IMR-90 (cell line): ENCODE measurements around the gene GLRX5. TPM values are rescaled to one million over a fixed set of nuclear protein-coding genes. Genes with fewer than 3 reads are reported as not detected.

Experiments
- ATAC-seq: fragments of 200-7000 bp; cut with Tn5 transposase; 2 replicates; pipeline ENCODE4 v1.9.1; 2020; ENCODE audit warnings: low read depth, mild to moderate bottlenecking, moderate library complexity
- BruUV-seq: library from RNA; stranded (reverse); fragments of 400-500 nt; replicated peaks from 2 replicates; lab custom pipeline; 2021; lab: Mats Ljungman, UMichigan
- CTCF ChIA-PET: fragments of 300-600 bp; formaldehyde crosslinking; extraction: SDS; loops from one replicate; lab custom pipeline; 2021; ENCODE audit warnings: antibody characterized with exemption; lab: Yijun Ruan, JAX
- POLR2A ChIA-PET: fragments of 300-600 bp; sonication (Branson Sonifier 250); formaldehyde crosslinking; loops from one replicate; lab custom pipeline; 2022; ENCODE audit warnings: antibody characterized with exemption; ENCODE audit not compliant: unreplicated experiment; lab: Charles Lee
- DNase-seq: peaks from one replicate; pipeline ENCODE4 v3.0.0; 2013
- H2AFZ ChIP-seq: replicated peaks from 2 replicates; pipeline ENCODE3; 2013; ENCODE audit warnings: low read length, mild to moderate bottlenecking; ENCODE audit not compliant: poor library complexity
- H2AK5ac ChIP-seq: 2 replicates; pipeline ENCODE4 v1.6.1; 2013; ENCODE audit warnings: low read depth, low read length, inconsistent platforms
- H2AK9ac ChIP-seq: replicated peaks from 2 replicates; pipeline ENCODE3; 2013; ENCODE audit warnings: mild to moderate bottlenecking, low read depth, low read length, moderate library complexity; ENCODE audit not compliant: poor library complexity
- H2BK120ac ChIP-seq: 2 replicates; pipeline ENCODE4 v1.6.1; 2013; ENCODE audit warnings: low read depth, low read length, inconsistent platforms
- H2BK15ac ChIP-seq: 3 replicates; pipeline ENCODE4 v1.6.1; 2013; ENCODE audit warnings: low read depth, low read length, inconsistent platforms
- H2BK20ac ChIP-seq: 2 replicates; pipeline ENCODE4 v1.6.1; 2013; ENCODE audit warnings: low read depth, mild to moderate bottlenecking, inconsistent platforms, low read length, moderate library complexity
- H2BK5ac ChIP-seq: 2 replicates; pipeline ENCODE4 v1.6.1; 2013; ENCODE audit warnings: mild to moderate bottlenecking, low read depth, low read length, inconsistent platforms; ENCODE audit not compliant: poor library complexity, severe bottlenecking
- H3K14ac ChIP-seq: replicated peaks from 2 replicates; pipeline ENCODE4 v1.6.1; 2013; ENCODE audit warnings: low read depth, low read length, inconsistent platforms
- H3K18ac ChIP-seq: 2 replicates; pipeline ENCODE4 v1.6.1; 2013; ENCODE audit warnings: low read depth, low read length, control low read depth
- H3K23ac ChIP-seq: 2 replicates; pipeline ENCODE4 v1.6.1; 2013; ENCODE audit warnings: low read depth, low read length, inconsistent platforms
- H3K27ac ChIP-seq: 2 replicates; pipeline ENCODE4 v1.5.1; 2013; ENCODE audit warnings: mild to moderate bottlenecking, control low read depth, low read length; ENCODE audit not compliant: insufficient read depth
- H3K27me3 ChIP-seq: 2 replicates; pipeline ENCODE4 v1.6.1; 2013; ENCODE audit warnings: low read length; ENCODE audit not compliant: control insufficient read depth, insufficient read depth
- H3K36me3 ChIP-seq: 2 replicates; pipeline ENCODE4 v1.6.1; 2013; ENCODE audit warnings: low read length, mixed read lengths; ENCODE audit not compliant: control insufficient read depth, insufficient read depth
- H3K4ac ChIP-seq: 2 replicates; pipeline ENCODE4 v1.6.1; 2013; ENCODE audit warnings: low read depth, low read length, inconsistent platforms
- H3K4me1 ChIP-seq: 2 replicates; pipeline ENCODE4 v1.6.1; 2013; ENCODE audit warnings: low read length, mixed read lengths; ENCODE audit not compliant: control insufficient read depth, insufficient read depth
- H3K4me2 ChIP-seq: 2 replicates; pipeline ENCODE4 v1.6.1; 2013; ENCODE audit warnings: low read depth, mild to moderate bottlenecking, control low read depth, low read length, moderate library complexity
- H3K4me3 ChIP-seq: 2 replicates; pipeline ENCODE4 v1.5.1; 2013; ENCODE audit warnings: low read depth, mild to moderate bottlenecking, control low read depth, low read length, moderate library complexity; ENCODE audit not compliant: insufficient read depth
- H3K56ac ChIP-seq: 2 replicates; pipeline ENCODE4 v1.6.1; 2013; ENCODE audit warnings: low read length, inconsistent platforms; ENCODE audit not compliant: insufficient read depth; ENCODE audit errors: extremely low read depth
- H3K79me1 ChIP-seq, 2 experiments: 2 replicates each; pipeline ENCODE4 v1.6.1; 2013; ENCODE audit warnings: low read length in 2 of 2, inconsistent platforms in 1 of 2, low read depth in 1 of 2
- H3K9ac ChIP-seq: 2 replicates; pipeline ENCODE4 v1.6.1; 2013; ENCODE audit warnings: low read depth, low read length, control low read depth
- H3K9me1 ChIP-seq: 2 replicates; pipeline ENCODE4 v1.6.1; 2013; ENCODE audit warnings: low read length, inconsistent platforms; ENCODE audit not compliant: insufficient read depth
- H3K9me3 ChIP-seq: 2 replicates; pipeline ENCODE4 v1.6.1; 2013; ENCODE audit warnings: low read length; ENCODE audit not compliant: control insufficient read depth, insufficient read depth
- H4K20me1 ChIP-seq: 2 replicates; pipeline ENCODE4 v1.6.1; 2013; ENCODE audit warnings: low read length, inconsistent platforms; ENCODE audit not compliant: insufficient read depth
- H4K5ac ChIP-seq: 2 replicates; pipeline ENCODE4 v1.6.1; 2013; ENCODE audit warnings: mild to moderate bottlenecking, low read depth, low read length, control low read depth
- H4K8ac ChIP-seq, 2 experiments: 2 replicates each; pipeline ENCODE4 v1.6.1; 2013; ENCODE audit warnings: low read depth in 2 of 2, low read length in 2 of 2, control low read depth in 1 of 2, inconsistent platforms in 1 of 2
- H4K91ac ChIP-seq: 2 replicates; pipeline ENCODE4 v1.6.1; 2013; ENCODE audit warnings: low read depth, low read length, inconsistent platforms; ENCODE audit not compliant: insufficient read depth
- BHLHE40 ChIP-seq: fragments of 150-350 bp; IDR thresholded peaks from 2 replicates; pipeline ENCODE4 v1.6.1; 2016; ENCODE audit warnings: mild to moderate bottlenecking, low read depth, low read length
- CEBPB ChIP-seq: IDR thresholded peaks from 2 replicates; pipeline ENCODE4 v1.6.1; 2012; ENCODE audit warnings: low read depth, low read length, improper control_type of control experiment
- CHD1 ChIP-seq: IDR thresholded peaks from 2 replicates; pipeline ENCODE4 v1.6.1; 2012; ENCODE audit warnings: low read depth, low read length, improper control_type of control experiment
- ELK1 ChIP-seq: fragments of 150-350 bp; IDR thresholded peaks from 2 replicates; pipeline ENCODE4 v1.6.1; 2016; ENCODE audit warnings: low read depth, mild to moderate bottlenecking, low read length, moderate library complexity, borderline replicate concordance
- MAFK ChIP-seq: IDR thresholded peaks from 2 replicates; pipeline ENCODE4 v1.6.1; 2012; ENCODE audit warnings: low read depth, low read length, improper control_type of control experiment
- MAZ ChIP-seq: IDR thresholded peaks from 2 replicates; pipeline ENCODE4 v1.6.1; 2012; ENCODE audit warnings: low read depth, mild to moderate bottlenecking, low read length, improper control_type of control experiment, moderate library complexity, borderline replicate concordance
- MXI1 ChIP-seq: IDR thresholded peaks from 2 replicates; pipeline ENCODE4 v1.6.1; 2012; ENCODE audit warnings: low read depth, mild to moderate bottlenecking, low read length, moderate library complexity, borderline replicate concordance
- NFE2L2 ChIP-seq: fragments of 150-350 bp; IDR thresholded peaks from 2 replicates; pipeline ENCODE4 v1.6.1; 2016; ENCODE audit warnings: low read depth, mild to moderate bottlenecking, low read length
- RAD21 ChIP-seq: IDR thresholded peaks from 2 replicates; pipeline ENCODE4 v1.6.1; 2012; ENCODE audit warnings: low read length, improper control_type of control experiment
- RCOR1 ChIP-seq: IDR thresholded peaks from 2 replicates; pipeline ENCODE4 v1.6.1; 2012; ENCODE audit warnings: mild to moderate bottlenecking, low read length, improper control_type of control experiment; ENCODE audit not compliant: insufficient replicate concordance
- RFX5 ChIP-seq: IDR thresholded peaks from 2 replicates; pipeline ENCODE4 v1.8.0; 2012; ENCODE audit warnings: low read depth, mild to moderate bottlenecking, low read length, moderate library complexity
- SMC3 ChIP-seq: fragments of 150-350 bp; IDR thresholded peaks from 2 replicates; pipeline ENCODE4 v1.6.1; 2016; ENCODE audit warnings: low read depth, mild to moderate bottlenecking, antibody characterized with exemption, low read length, moderate library complexity
- USF2 ChIP-seq: fragments of 150-350 bp; IDR thresholded peaks from 2 replicates; pipeline ENCODE4 v1.6.1; 2017; ENCODE audit warnings: mild to moderate bottlenecking, antibody characterized with exemption, low read length, low read depth
- WGBS, 2 experiments: methylation state at CpG; one replicate each; pipeline versions ENCODE4 v1.1.5 to v1.1.7; 2013; ENCODE audit warnings: missing lambda C conversion rate in 2 of 2; ENCODE audit not compliant: insufficient read length in 1 of 2; ENCODE audit errors: extremely low coverage in 2 of 2; 5-methylcytosine and 5-hydroxymethylcytosine counted together
- dilution Hi-C: fragments of 300-500 bp; cut with HindIII; formaldehyde crosslinking; loops from one replicate; pipeline ENCODE4 v1.14.3; 2018; ENCODE audit warnings: low sequenced_read_pairs; ENCODE audit not compliant: unreplicated experiment
- in situ Hi-C: fragments of 300-500 bp; cut with MboI; formaldehyde crosslinking; loops from 3 replicates; pipeline ENCODE4 v1.14.3; 2019; ENCODE audit warnings: low sequenced_read_pairs, inconsistent platforms, mixed read lengths
- intact Hi-C: fragments of 100-400 bp; cut with micrococcal nuclease; formaldehyde crosslinking; loops from 2 replicates; pipeline ENCODE4 v1.10.0; 2022
- polyA plus RNA-seq, 3 experiments: library from polyadenylated mRNA; depleted of rRNA; stranded (reverse); fragments of >200 nt; gene quantifications; 2 replicates each; pipeline ENCODE4 v1.2.3, GENCODE V29; 2012; ENCODE audit warnings: low replicate concordance in 1 of 3
- total RNA-seq: library from RNA; depleted of rRNA; stranded (reverse); fragments of >200 nt; gene quantifications from 2 replicates; pipeline ENCODE4 v1.2.3, GENCODE V29; 2012

GLRX5 gene
- total and polyA plus RNA-seq, 2 of the 4 experiments (the other 2 are of a cell fraction): 32.4 to 40.4 TPM

GRCh38 chr14:95489214-95490137, 45.4 kb upstream of the GLRX5 start:
- intact Hi-C loops: no loop called here
- Histone ChIP-seq H2BK15ac (no peak overlapping the region), H2AFZ (no peak overlapping the region), H3K14ac (no peak overlapping the region), H3K27me3 (no peaks in the 10 kb centered on the region), H4K91ac (no peak overlapping the region), H3K56ac (no peak overlapping the region), H3K9me3 (no peaks in the 10 kb centered on the region), H3K4me1 (peaks cover 10% of the 10 kb centered on the region; the same call in 1 of the 2 replicates), H3K18ac (no peak overlapping the region), H3K36me3 (no peaks in the 10 kb centered on the region), H3K79me1 (peaks cover 17 to 63% of the 10 kb centered on the region in 2 experiments; a peak in 3 of 4 replicates), H3K4ac (peak overlapping the region; percentile 38; the same call in 1 of the 2 replicates), H3K4me2 (no peak overlapping the region), H3K23ac (peak overlapping the region; percentile 43; the same call in 1 of the 2 replicates), H2BK5ac (no peak overlapping the region), H4K20me1 (peaks cover 5% of the 10 kb centered on the region; the same call in 1 of the 2 replicates), H3K27ac (no peak overlapping the region), H2AK9ac (peak overlapping the region; percentile 31), H3K4me3 (no peak overlapping the region), H4K5ac (no peak overlapping the region), H3K9ac (no peak overlapping the region), H2BK20ac (no peak overlapping the region), H2AK5ac (no peak overlapping the region), H2BK120ac (no peak overlapping the region), H3K9me1 (peaks cover 19% of the 10 kb centered on the region), H4K8ac (peak overlapping the region in 1 of 2 experiments; percentile 47; a peak in 1 of 4 replicates)
- POLR2A ChIA-PET: no interaction called here
- 80% methylated on average over 1 of the region's 9 CpGs; no CpG with 5 or more reads in 1 of the 2 experiments for WGBS, 2 experiments
- BruUV-seq: no TSS peak
- in situ Hi-C loops: no loop called here
- CTCF ChIA-PET: no interaction called here
- no peak for TF ChIP-seq RCOR1
- TF ChIP-seq USF2: no peak
- TF ChIP-seq SMC3: no peak
- TF ChIP-seq CHD1: no peak
- TF ChIP-seq MXI1: no peak
- TF ChIP-seq RAD21: no peak
- no peak for TF ChIP-seq CEBPB
- TF ChIP-seq ELK1: no peak
- TF ChIP-seq MAZ: no peak
- TF ChIP-seq BHLHE40: no peak
- TF ChIP-seq MAFK: no peak
- no peak for TF ChIP-seq RFX5
- TF ChIP-seq NFE2L2: no peak
- ATAC-seq: peak; percentile 22; the same call in 1 of the 2 replicates
- dilution Hi-C loops: no loop called here
- no peak for DNase-seq
